Activated T-cell treated with anti-CD3 and anti-CD28 coated beads for 24 hours (primary cell): ENCODE measurements around the gene ENHO.

Source experiments
- DNase-seq: peaks from one replicate; pipeline ENCODE4 v3.0.0-alpha.2; 2020; ENCODE audit warnings: low read depth

Gene ENHO

GRCh38 chr9:34475097-34475496 lies 47.7 kb downstream of the ENHO start:
- no peak for DNase-seq
